IMR-90 (cell line): Measurements from ENCODE around the gene DPF3. TPM values are rescaled to one million over a fixed set of nuclear protein-coding genes. Genes with fewer than 3 reads are reported as not detected.

Source experiments
- ATAC-seq: fragments of 200-7000 bp; cut with Tn5 transposase; 2 replicates; pipeline ENCODE4 v1.9.1; 2020; ENCODE audit warnings: low read depth, mild to moderate bottlenecking, moderate library complexity
- BruUV-seq: library from RNA; stranded (reverse); fragments of 400-500 nt; replicated peaks from 2 replicates; lab custom pipeline; 2021; lab: Mats Ljungman, UMichigan
- CTCF ChIA-PET: fragments of 300-600 bp; formaldehyde crosslinking; extraction: SDS; loops from one replicate; lab custom pipeline; 2021; ENCODE audit warnings: antibody characterized with exemption; lab: Yijun Ruan, JAX
- POLR2A ChIA-PET: fragments of 300-600 bp; sonication (Branson Sonifier 250); formaldehyde crosslinking; loops from one replicate; lab custom pipeline; 2022; ENCODE audit warnings: antibody characterized with exemption; ENCODE audit not compliant: unreplicated experiment; lab: Charles Lee
- DNase-seq: peaks from one replicate; pipeline ENCODE4 v3.0.0; 2013
- H2AFZ ChIP-seq: replicated peaks from 2 replicates; pipeline ENCODE3; 2013; ENCODE audit warnings: low read length, mild to moderate bottlenecking; ENCODE audit not compliant: poor library complexity
- H2AK5ac ChIP-seq: 2 replicates; pipeline ENCODE4 v1.6.1; 2013; ENCODE audit warnings: low read depth, low read length, inconsistent platforms
- H2AK9ac ChIP-seq: replicated peaks from 2 replicates; pipeline ENCODE3; 2013; ENCODE audit warnings: mild to moderate bottlenecking, low read depth, low read length, moderate library complexity; ENCODE audit not compliant: poor library complexity
- H2BK120ac ChIP-seq: 2 replicates; pipeline ENCODE4 v1.6.1; 2013; ENCODE audit warnings: low read depth, low read length, inconsistent platforms
- H2BK15ac ChIP-seq: 3 replicates; pipeline ENCODE4 v1.6.1; 2013; ENCODE audit warnings: low read depth, low read length, inconsistent platforms
- H2BK20ac ChIP-seq: 2 replicates; pipeline ENCODE4 v1.6.1; 2013; ENCODE audit warnings: low read depth, mild to moderate bottlenecking, inconsistent platforms, low read length, moderate library complexity
- H2BK5ac ChIP-seq: 2 replicates; pipeline ENCODE4 v1.6.1; 2013; ENCODE audit warnings: mild to moderate bottlenecking, low read depth, low read length, inconsistent platforms; ENCODE audit not compliant: poor library complexity, severe bottlenecking
- H3K14ac ChIP-seq: replicated peaks from 2 replicates; pipeline ENCODE4 v1.6.1; 2013; ENCODE audit warnings: low read depth, low read length, inconsistent platforms
- H3K18ac ChIP-seq: 2 replicates; pipeline ENCODE4 v1.6.1; 2013; ENCODE audit warnings: low read depth, low read length, control low read depth
- H3K23ac ChIP-seq: 2 replicates; pipeline ENCODE4 v1.6.1; 2013; ENCODE audit warnings: low read depth, low read length, inconsistent platforms
- H3K27ac ChIP-seq: 2 replicates; pipeline ENCODE4 v1.5.1; 2013; ENCODE audit warnings: mild to moderate bottlenecking, control low read depth, low read length; ENCODE audit not compliant: insufficient read depth
- H3K27me3 ChIP-seq: 2 replicates; pipeline ENCODE4 v1.6.1; 2013; ENCODE audit warnings: low read length; ENCODE audit not compliant: control insufficient read depth, insufficient read depth
- H3K36me3 ChIP-seq: 2 replicates; pipeline ENCODE4 v1.6.1; 2013; ENCODE audit warnings: low read length, mixed read lengths; ENCODE audit not compliant: control insufficient read depth, insufficient read depth
- H3K4ac ChIP-seq: 2 replicates; pipeline ENCODE4 v1.6.1; 2013; ENCODE audit warnings: low read depth, low read length, inconsistent platforms
- H3K4me1 ChIP-seq: 2 replicates; pipeline ENCODE4 v1.6.1; 2013; ENCODE audit warnings: low read length, mixed read lengths; ENCODE audit not compliant: control insufficient read depth, insufficient read depth
- H3K4me2 ChIP-seq: 2 replicates; pipeline ENCODE4 v1.6.1; 2013; ENCODE audit warnings: low read depth, mild to moderate bottlenecking, control low read depth, low read length, moderate library complexity
- H3K4me3 ChIP-seq: 2 replicates; pipeline ENCODE4 v1.5.1; 2013; ENCODE audit warnings: low read depth, mild to moderate bottlenecking, control low read depth, low read length, moderate library complexity; ENCODE audit not compliant: insufficient read depth
- H3K56ac ChIP-seq: 2 replicates; pipeline ENCODE4 v1.6.1; 2013; ENCODE audit warnings: low read length, inconsistent platforms; ENCODE audit not compliant: insufficient read depth; ENCODE audit errors: extremely low read depth
- H3K79me1 ChIP-seq, 2 experiments: 2 replicates each; pipeline ENCODE4 v1.6.1; 2013; ENCODE audit warnings: low read length in 2 of 2, inconsistent platforms in 1 of 2, low read depth in 1 of 2
- H3K9ac ChIP-seq: 2 replicates; pipeline ENCODE4 v1.6.1; 2013; ENCODE audit warnings: low read depth, low read length, control low read depth
- H3K9me1 ChIP-seq: 2 replicates; pipeline ENCODE4 v1.6.1; 2013; ENCODE audit warnings: low read length, inconsistent platforms; ENCODE audit not compliant: insufficient read depth
- H3K9me3 ChIP-seq: 2 replicates; pipeline ENCODE4 v1.6.1; 2013; ENCODE audit warnings: low read length; ENCODE audit not compliant: control insufficient read depth, insufficient read depth
- H4K20me1 ChIP-seq: 2 replicates; pipeline ENCODE4 v1.6.1; 2013; ENCODE audit warnings: low read length, inconsistent platforms; ENCODE audit not compliant: insufficient read depth
- H4K5ac ChIP-seq: 2 replicates; pipeline ENCODE4 v1.6.1; 2013; ENCODE audit warnings: mild to moderate bottlenecking, low read depth, low read length, control low read depth
- H4K8ac ChIP-seq, 2 experiments: 2 replicates each; pipeline ENCODE4 v1.6.1; 2013; ENCODE audit warnings: low read depth in 2 of 2, low read length in 2 of 2, control low read depth in 1 of 2, inconsistent platforms in 1 of 2
- H4K91ac ChIP-seq: 2 replicates; pipeline ENCODE4 v1.6.1; 2013; ENCODE audit warnings: low read depth, low read length, inconsistent platforms; ENCODE audit not compliant: insufficient read depth
- BHLHE40 ChIP-seq: fragments of 150-350 bp; IDR thresholded peaks from 2 replicates; pipeline ENCODE4 v1.6.1; 2016; ENCODE audit warnings: mild to moderate bottlenecking, low read depth, low read length
- CEBPB ChIP-seq: IDR thresholded peaks from 2 replicates; pipeline ENCODE4 v1.6.1; 2012; ENCODE audit warnings: low read depth, low read length, improper control_type of control experiment
- CHD1 ChIP-seq: IDR thresholded peaks from 2 replicates; pipeline ENCODE4 v1.6.1; 2012; ENCODE audit warnings: low read depth, low read length, improper control_type of control experiment
- ELK1 ChIP-seq: fragments of 150-350 bp; IDR thresholded peaks from 2 replicates; pipeline ENCODE4 v1.6.1; 2016; ENCODE audit warnings: low read depth, mild to moderate bottlenecking, low read length, moderate library complexity, borderline replicate concordance
- FOS ChIP-seq: fragments of 150-350 bp; IDR thresholded peaks from 2 replicates; pipeline ENCODE4 v1.6.1; 2016; ENCODE audit warnings: low read depth, low read length
- MAZ ChIP-seq: IDR thresholded peaks from 2 replicates; pipeline ENCODE4 v1.6.1; 2012; ENCODE audit warnings: low read depth, mild to moderate bottlenecking, low read length, improper control_type of control experiment, moderate library complexity, borderline replicate concordance
- MXI1 ChIP-seq: IDR thresholded peaks from 2 replicates; pipeline ENCODE4 v1.6.1; 2012; ENCODE audit warnings: low read depth, mild to moderate bottlenecking, low read length, moderate library complexity, borderline replicate concordance
- NFE2L2 ChIP-seq: fragments of 150-350 bp; IDR thresholded peaks from 2 replicates; pipeline ENCODE4 v1.6.1; 2016; ENCODE audit warnings: low read depth, mild to moderate bottlenecking, low read length
- RAD21 ChIP-seq: IDR thresholded peaks from 2 replicates; pipeline ENCODE4 v1.6.1; 2012; ENCODE audit warnings: low read length, improper control_type of control experiment
- RCOR1 ChIP-seq: IDR thresholded peaks from 2 replicates; pipeline ENCODE4 v1.6.1; 2012; ENCODE audit warnings: mild to moderate bottlenecking, low read length, improper control_type of control experiment; ENCODE audit not compliant: insufficient replicate concordance
- RFX5 ChIP-seq: IDR thresholded peaks from 2 replicates; pipeline ENCODE4 v1.8.0; 2012; ENCODE audit warnings: low read depth, mild to moderate bottlenecking, low read length, moderate library complexity
- SMC3 ChIP-seq: fragments of 150-350 bp; IDR thresholded peaks from 2 replicates; pipeline ENCODE4 v1.6.1; 2016; ENCODE audit warnings: low read depth, mild to moderate bottlenecking, antibody characterized with exemption, low read length, moderate library complexity
- USF2 ChIP-seq: fragments of 150-350 bp; IDR thresholded peaks from 2 replicates; pipeline ENCODE4 v1.6.1; 2017; ENCODE audit warnings: mild to moderate bottlenecking, antibody characterized with exemption, low read length, low read depth
- WGBS, 2 experiments: methylation state at CpG; one replicate each; pipeline versions ENCODE4 v1.1.5 to v1.1.7; 2013; ENCODE audit warnings: missing lambda C conversion rate in 2 of 2; ENCODE audit not compliant: insufficient read length in 1 of 2; ENCODE audit errors: extremely low coverage in 2 of 2; 5-methylcytosine and 5-hydroxymethylcytosine counted together
- dilution Hi-C: fragments of 300-500 bp; cut with HindIII; formaldehyde crosslinking; loops from one replicate; pipeline ENCODE4 v1.14.3; 2018; ENCODE audit warnings: low sequenced_read_pairs; ENCODE audit not compliant: unreplicated experiment
- in situ Hi-C: fragments of 300-500 bp; cut with MboI; formaldehyde crosslinking; loops from 3 replicates; pipeline ENCODE4 v1.14.3; 2019; ENCODE audit warnings: low sequenced_read_pairs, inconsistent platforms, mixed read lengths
- intact Hi-C: fragments of 100-400 bp; cut with micrococcal nuclease; formaldehyde crosslinking; loops from 2 replicates; pipeline ENCODE4 v1.10.0; 2022
- polyA plus RNA-seq, 3 experiments: library from polyadenylated mRNA; depleted of rRNA; stranded (reverse); fragments of >200 nt; gene quantifications; 2 replicates each; pipeline ENCODE4 v1.2.3, GENCODE V29; 2012; ENCODE audit warnings: low replicate concordance in 1 of 3
- total RNA-seq: library from RNA; depleted of rRNA; stranded (reverse); fragments of >200 nt; gene quantifications from 2 replicates; pipeline ENCODE4 v1.2.3, GENCODE V29; 2012
- TF ChIP-seq, protein P1 (sequence below): conservative IDR thresholded peaks from 2 replicates; pipeline ENCODE4 v1.5.1; 2012; ENCODE audit warnings: mild to moderate bottlenecking, low read depth, low read length, improper control_type of control experiment

Gene DPF3
- total and polyA plus RNA-seq, 2 of the 4 experiments (the other 2 are of a cell fraction): 30.5 to 32.8 TPM

DNA sequence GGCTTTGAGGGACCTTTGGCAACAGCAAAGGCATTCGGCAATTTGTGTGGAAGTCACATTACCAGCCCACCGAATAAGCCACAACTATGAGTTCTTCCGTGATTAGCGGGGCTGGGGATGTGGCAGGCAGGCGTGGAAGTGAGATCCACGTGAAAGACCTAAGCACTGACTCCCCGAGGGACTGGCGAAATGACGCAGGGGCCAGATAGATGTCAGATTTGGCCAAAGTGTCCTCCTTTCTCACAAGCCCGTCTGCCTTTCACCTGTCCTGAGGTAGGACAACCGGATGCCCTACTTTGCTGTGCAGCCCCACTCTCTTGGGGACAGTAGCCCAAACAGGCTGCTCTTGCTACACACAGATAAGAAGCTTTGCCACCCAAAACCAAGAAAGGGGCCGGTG, 54.5 kb downstream of the DPF3 start (continued):
- TF ChIP-seq RAD21 (no peak), CEBPB (no peak)

DNA sequence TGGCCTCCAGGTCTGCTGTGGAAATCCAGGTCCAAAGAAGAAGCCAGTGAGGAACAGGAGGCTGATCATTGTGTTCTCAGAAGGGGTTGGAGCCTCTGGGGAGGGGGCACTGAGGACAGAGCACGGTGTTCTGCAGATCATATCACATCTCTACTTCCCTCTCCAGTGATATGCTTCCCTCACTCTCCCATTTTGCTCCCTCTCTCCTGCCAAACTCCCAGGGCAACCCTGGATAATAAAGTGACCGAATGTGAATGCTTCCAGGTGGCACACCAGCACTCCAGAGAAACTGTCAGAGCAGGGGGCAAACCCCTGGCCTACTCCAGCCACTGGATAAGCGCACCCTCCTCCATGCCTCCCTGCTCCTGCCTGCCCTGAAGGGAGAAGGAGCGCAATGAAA, 57.8 kb downstream of the DPF3 start:
- DNase-seq: no peak
- Histone ChIP-seq H3K4me2 (no peak overlapping the region), H2AFZ (no peak overlapping the region), H2AK5ac (no peak overlapping the region), H4K8ac (no peak overlapping the region), H3K9me3 (no peaks in the 10 kb centered on the region), H2AK9ac (no peak overlapping the region), H2BK20ac (no peak overlapping the region), H3K27ac (no peak overlapping the region), H3K27me3 (no peaks in the 10 kb centered on the region), H3K9me1 (peaks cover 5% of the 10 kb centered on the region; the same call in 1 of the 2 replicates), H2BK5ac (no peak overlapping the region), H3K79me1 (peaks cover 32 to 60% of the 10 kb centered on the region in 2 experiments), H2BK120ac (no peak overlapping the region), H3K4ac (no peak overlapping the region), H3K4me1 (0 out of 2 replicates have a peak, but pooled peaks cover 1% of the 10 kb centered on the region), H4K91ac (no peak overlapping the region), H3K9ac (no peak overlapping the region), H3K36me3 (peaks cover 3% of the 10 kb centered on the region), H3K18ac (no peak overlapping the region), H3K14ac (no peak overlapping the region), H3K23ac (no peak overlapping the region), H4K20me1 (peaks cover 15% of the 10 kb centered on the region), H2BK15ac (no peak overlapping the region), H4K5ac (no peak overlapping the region), H3K56ac (no peak overlapping the region), H3K4me3 (no peak overlapping the region)
- no CpG with 5 or more reads among the region's 4 CpGs for WGBS, 2 experiments
- in situ Hi-C loops (no loop called here), intact Hi-C loops (no loop called here), dilution Hi-C loops (no loop called here)
- no TSS peak for BruUV-seq
- ChIA-PET POLR2A (no interaction called here), CTCF (no interaction called here)
- ATAC-seq: no peak
- TF ChIP-seq CEBPB: no peak
- TF ChIP-seq, protein P1, sequence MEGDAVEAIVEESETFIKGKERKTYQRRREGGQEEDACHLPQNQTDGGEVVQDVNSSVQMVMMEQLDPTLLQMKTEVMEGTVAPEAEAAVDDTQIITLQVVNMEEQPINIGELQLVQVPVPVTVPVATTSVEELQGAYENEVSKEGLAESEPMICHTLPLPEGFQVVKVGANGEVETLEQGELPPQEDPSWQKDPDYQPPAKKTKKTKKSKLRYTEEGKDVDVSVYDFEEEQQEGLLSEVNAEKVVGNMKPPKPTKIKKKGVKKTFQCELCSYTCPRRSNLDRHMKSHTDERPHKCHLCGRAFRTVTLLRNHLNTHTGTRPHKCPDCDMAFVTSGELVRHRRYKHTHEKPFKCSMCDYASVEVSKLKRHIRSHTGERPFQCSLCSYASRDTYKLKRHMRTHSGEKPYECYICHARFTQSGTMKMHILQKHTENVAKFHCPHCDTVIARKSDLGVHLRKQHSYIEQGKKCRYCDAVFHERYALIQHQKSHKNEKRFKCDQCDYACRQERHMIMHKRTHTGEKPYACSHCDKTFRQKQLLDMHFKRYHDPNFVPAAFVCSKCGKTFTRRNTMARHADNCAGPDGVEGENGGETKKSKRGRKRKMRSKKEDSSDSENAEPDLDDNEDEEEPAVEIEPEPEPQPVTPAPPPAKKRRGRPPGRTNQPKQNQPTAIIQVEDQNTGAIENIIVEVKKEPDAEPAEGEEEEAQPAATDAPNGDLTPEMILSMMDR: no peak
- TF ChIP-seq CHD1: no peak
- TF ChIP-seq MXI1: no peak
- TF ChIP-seq FOS: no peak
- TF ChIP-seq RCOR1: no peak
- TF ChIP-seq ELK1: no peak
- no peak for TF ChIP-seq NFE2L2
- TF ChIP-seq USF2: no peak
- no peak for TF ChIP-seq MAZ
- no peak for TF ChIP-seq RFX5
- TF ChIP-seq RAD21: no peak
- no peak for TF ChIP-seq BHLHE40
- TF ChIP-seq SMC3: no peak
